ENCODE measurements around the gene SDHD.

DNA sequence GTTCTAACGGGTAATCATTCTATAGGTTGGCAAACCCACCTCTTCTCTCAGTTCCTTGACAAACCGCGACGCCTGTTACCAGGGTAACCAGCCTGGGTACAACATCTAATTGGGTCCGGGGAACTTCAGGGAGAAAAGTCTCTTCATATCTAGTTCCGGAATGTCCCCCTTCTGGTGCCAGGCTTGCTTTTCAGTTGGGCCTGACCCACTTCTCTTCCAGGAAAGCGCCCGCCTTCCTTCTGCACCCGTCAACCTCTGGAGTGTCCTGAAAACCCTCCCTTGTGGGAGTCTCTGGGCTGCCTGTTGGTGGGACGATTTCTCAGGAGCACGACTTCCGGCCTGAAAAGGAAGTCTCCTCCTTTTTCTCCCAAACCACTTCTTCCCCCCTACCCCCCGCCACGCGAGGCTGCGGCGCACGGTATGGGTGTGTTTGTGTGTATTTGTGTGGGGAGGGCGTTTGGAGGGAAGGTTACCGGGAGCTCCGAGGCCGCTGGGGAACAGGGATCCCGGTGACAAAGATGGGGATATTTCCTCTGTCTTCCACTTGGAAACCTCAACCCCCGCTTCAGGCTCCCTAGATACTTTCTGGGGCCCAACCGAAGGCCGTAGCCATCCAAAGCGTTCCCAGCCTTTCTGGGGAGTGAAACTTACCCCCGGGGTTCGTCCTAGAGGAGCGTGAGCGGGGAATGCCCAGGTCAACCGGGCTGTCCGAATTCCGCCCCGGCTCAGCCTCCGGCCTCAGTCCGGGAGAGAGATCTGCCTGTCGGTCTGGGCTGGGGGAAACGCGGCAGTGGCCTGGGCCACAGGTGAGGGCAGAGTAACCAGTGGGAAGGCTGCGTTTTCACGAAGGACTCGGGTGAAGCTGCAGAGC lies 12.5 kb upstream of the SDHD start, which contains the start of the genes NKAPD1 and PIH1D2:
- TF ChIP-seq, protein P1, sequence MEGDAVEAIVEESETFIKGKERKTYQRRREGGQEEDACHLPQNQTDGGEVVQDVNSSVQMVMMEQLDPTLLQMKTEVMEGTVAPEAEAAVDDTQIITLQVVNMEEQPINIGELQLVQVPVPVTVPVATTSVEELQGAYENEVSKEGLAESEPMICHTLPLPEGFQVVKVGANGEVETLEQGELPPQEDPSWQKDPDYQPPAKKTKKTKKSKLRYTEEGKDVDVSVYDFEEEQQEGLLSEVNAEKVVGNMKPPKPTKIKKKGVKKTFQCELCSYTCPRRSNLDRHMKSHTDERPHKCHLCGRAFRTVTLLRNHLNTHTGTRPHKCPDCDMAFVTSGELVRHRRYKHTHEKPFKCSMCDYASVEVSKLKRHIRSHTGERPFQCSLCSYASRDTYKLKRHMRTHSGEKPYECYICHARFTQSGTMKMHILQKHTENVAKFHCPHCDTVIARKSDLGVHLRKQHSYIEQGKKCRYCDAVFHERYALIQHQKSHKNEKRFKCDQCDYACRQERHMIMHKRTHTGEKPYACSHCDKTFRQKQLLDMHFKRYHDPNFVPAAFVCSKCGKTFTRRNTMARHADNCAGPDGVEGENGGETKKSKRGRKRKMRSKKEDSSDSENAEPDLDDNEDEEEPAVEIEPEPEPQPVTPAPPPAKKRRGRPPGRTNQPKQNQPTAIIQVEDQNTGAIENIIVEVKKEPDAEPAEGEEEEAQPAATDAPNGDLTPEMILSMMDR (IDR thresholded peaks at IDR 0.05) = peak in 3 of 4 experiments; percentile 6 to 42 (median 6)
- TF ChIP-seq POLR2A (IDR thresholded peaks at IDR 0.05) = peak in 1 of 2 donors; percentile 17
